Glutamatergic neuron (in vitro differentiated cells): ENCODE results near the gene HIP1R. TPM values are rescaled to one million over a fixed set of nuclear protein-coding genes. Genes with fewer than 3 reads are reported as not detected.

Experiments
- DNase-seq: peaks from one replicate; pipeline ENCODE4 v3.0.0; 2022
- H3K27ac Mint-ChIP-seq: one replicate; pipeline ENCODE4 v1.8.0; 2020; ENCODE audit warnings: mild to moderate bottlenecking, mixed read lengths, inconsistent platforms; ENCODE audit not compliant: unreplicated experiment
- H3K27me3 Mint-ChIP-seq: one replicate; pipeline ENCODE4 v1.8.0; 2020; ENCODE audit warnings: mild to moderate bottlenecking, moderate library complexity, mixed read lengths, inconsistent platforms; ENCODE audit not compliant: unreplicated experiment
- H3K36me3 Mint-ChIP-seq: one replicate; pipeline ENCODE4 v1.8.0; 2020; ENCODE audit warnings: mild to moderate bottlenecking, mixed read lengths, inconsistent platforms; ENCODE audit not compliant: unreplicated experiment
- H3K4me1 Mint-ChIP-seq: one replicate; pipeline ENCODE4 v1.8.0; 2020; ENCODE audit warnings: mild to moderate bottlenecking, low read depth, mixed read lengths, inconsistent platforms; ENCODE audit not compliant: unreplicated experiment
- H3K4me3 Mint-ChIP-seq: one replicate; pipeline ENCODE4 v1.8.0; 2020; ENCODE audit warnings: mild to moderate bottlenecking, mixed read lengths, inconsistent platforms; ENCODE audit not compliant: unreplicated experiment
- H3K9me3 Mint-ChIP-seq: one replicate; pipeline ENCODE4 v1.8.0; 2020; ENCODE audit warnings: mild to moderate bottlenecking, moderate library complexity, mixed read lengths, inconsistent platforms; ENCODE audit not compliant: unreplicated experiment
- CTCF ChIP-seq: fragments of 200-600 bp; sonication (generic); IDR thresholded peaks from one replicate; pipeline ENCODE4 v1.5.0; 2021; ENCODE audit not compliant: partially characterized antibody, unreplicated experiment
- total RNA-seq: library from RNA; stranded (reverse); fragmentation: NEBNext Ultra II Directional; extraction: Animal tissue kit (Norgen Biotek cat#: 25700); gene quantifications from one replicate; pipeline ENCODE4 v1.2.1, GENCODE V29; 2021; ENCODE audit not compliant: unreplicated experiment

HIP1R gene
- total RNA-seq, 1 donor from 2014 or later: 19.3 TPM

DNA sequence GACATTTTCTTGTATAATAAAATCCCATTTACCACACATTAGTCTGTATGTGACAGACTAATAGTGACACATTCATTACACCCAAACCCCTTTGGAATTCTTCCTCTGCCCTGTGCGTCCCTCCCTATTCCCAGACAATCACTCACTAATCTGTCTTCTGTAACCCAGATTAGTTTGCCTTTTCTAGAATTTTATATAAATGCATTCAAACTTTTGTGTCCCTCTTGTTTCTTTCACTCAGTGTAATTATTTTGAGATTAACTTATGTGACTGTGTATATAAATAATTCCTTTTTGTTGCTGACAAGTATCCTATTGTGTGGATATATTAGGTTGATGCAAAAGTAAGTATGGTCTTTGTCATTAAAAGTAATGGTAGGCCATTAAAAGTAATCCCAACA, 27.6 kb upstream of the HIP1R start:
- Mint-ChIP-seq H3K4me1 (no peaks in the 10 kb centered on the region), H3K27ac (no peak overlapping the region), H3K36me3 (no peaks in the 10 kb centered on the region), H3K9me3 (no peaks in the 10 kb centered on the region), H3K4me3 (no peak overlapping the region), H3K27me3 (no peaks in the 10 kb centered on the region)
- TF ChIP-seq CTCF: no peak
- DNase-seq: no peak

- Mint-ChIP-seq H3K27me3 (peaks cover 2% of the 10 kb centered on the region), H3K4me3 (no peak overlapping the region), H3K4me1 (no peaks in the 10 kb centered on the region), H3K36me3 (peaks cover 4% of the 10 kb centered on the region), H3K27ac (no peak overlapping the region), H3K9me3 (no peaks in the 10 kb centered on the region)
- no peak for DNase-seq
- TF ChIP-seq CTCF: no peak
These were observed 23.5 kb upstream of the HIP1R start for GRCh38 chr12:122811777-122812176.

DNA sequence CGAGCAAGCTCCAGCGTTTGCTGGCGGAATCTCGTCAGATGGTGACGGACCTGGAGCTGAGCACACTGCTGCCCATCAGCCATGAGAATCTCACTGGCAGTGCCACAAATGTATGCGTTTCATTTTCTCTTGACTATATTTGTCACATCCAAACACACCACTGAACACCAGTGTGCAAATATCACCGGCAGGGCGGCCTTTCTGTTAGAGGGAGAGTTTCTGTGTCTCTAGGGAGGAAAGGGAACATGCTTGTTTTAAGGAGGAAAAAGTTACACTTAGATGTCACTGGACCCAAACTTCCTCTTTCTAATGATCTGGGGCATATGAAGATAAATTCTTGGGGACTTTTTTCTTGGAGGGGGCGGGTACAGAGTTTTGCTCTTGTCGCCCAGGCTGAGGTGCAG, 21.9 kb upstream of the HIP1R start:
- Mint-ChIP-seq H3K27ac (no peak overlapping the region), H3K27me3 (peaks cover 2% of the 10 kb centered on the region), H3K4me3 (no peak overlapping the region), H3K9me3 (no peaks in the 10 kb centered on the region), H3K36me3 (peaks cover 4% of the 10 kb centered on the region), H3K4me1 (no peaks in the 10 kb centered on the region)
- DNase-seq: no peak
- TF ChIP-seq CTCF: no peak

- Mint-ChIP-seq H3K27ac (peak overlapping the region; percentile 39), H3K36me3 (peaks cover 4% of the 10 kb centered on the region), H3K9me3 (peaks cover 1% of the 10 kb centered on the region), H3K4me1 (no peaks in the 10 kb centered on the region), H3K27me3 (peaks cover 7% of the 10 kb centered on the region), H3K4me3 (no peak overlapping the region)
- DNase-seq: no peak
- TF ChIP-seq CTCF: no peak
These were observed 16.0 kb upstream of the HIP1R start for GRCh38 chr12:122819209-122819785.

- H3K9me3 Mint-ChIP-seq: peaks cover 1% of the 10 kb centered on the region
- H3K4me1 Mint-ChIP-seq: no peaks in the 10 kb centered on the region
- peaks cover 7% of the 10 kb centered on the region for H3K27me3 Mint-ChIP-seq
- H3K36me3 Mint-ChIP-seq: peaks cover 4% of the 10 kb centered on the region
- TF ChIP-seq CTCF: no peak
- H3K4me3 Mint-ChIP-seq: no peak overlapping the region
- DNase-seq: no peak
- no peak overlapping the region for H3K27ac Mint-ChIP-seq
These were observed 15.1 kb upstream of the HIP1R start for GRCh38 chr12:122820138-122820537.
